ENCODE measurements around the gene RAPGEF3.
A peak's percentile ranks its signal among the peaks of the same experiment; 100 is the strongest.

RAPGEF3 gene

GRCh38 chr12:47704719-47705118 is 54.0 kb downstream of the RAPGEF3 start:
- Histone ChIP-seq H3K27me3 (replicated peaks; ENCODE audit: control insufficient read depth, insufficient read depth, low read length) (no peaks in the 10 kb centered on the region), H3K4me3 (replicated peaks; ENCODE audit: low read depth, low read length) (peak overlapping the region; percentile 93), H3K36me3 (ENCODE audit: control insufficient read depth, insufficient read depth, low read length) (peaks cover 2% of the 10 kb centered on the region)
- no peak for TF ChIP-seq CTCF (IDR thresholded peaks at IDR 0.05; ENCODE audit: insufficient read depth, low read length, poor library complexity, severe bottlenecking)
- DNase-seq (ENCODE audit: extremely low read depth, insufficient read length): no peak

GRCh38 chr12:47700263-47700662 is 58.4 kb downstream of the RAPGEF3 start:
- H3K36me3 ChIP-seq (ENCODE audit: control insufficient read depth, insufficient read depth, low read length): peaks cover 2% of the 10 kb centered on the region
- H3K27me3 ChIP-seq (replicated peaks; ENCODE audit: control insufficient read depth, insufficient read depth, low read length): no peaks in the 10 kb centered on the region
- no peak for TF ChIP-seq CTCF (IDR thresholded peaks at IDR 0.05; ENCODE audit: insufficient read depth, low read length, poor library complexity, severe bottlenecking)
- H3K4me3 ChIP-seq (replicated peaks; ENCODE audit: low read depth, low read length): no peak overlapping the region
- DNase-seq (ENCODE audit: extremely low read depth, insufficient read length): no peak

GRCh38 chr12:47698631-47699030 is 60.0 kb downstream of the RAPGEF3 start:
- Histone ChIP-seq H3K4me3 (replicated peaks; ENCODE audit: low read depth, low read length) (no peak overlapping the region), H3K27me3 (replicated peaks; ENCODE audit: control insufficient read depth, insufficient read depth, low read length) (no peaks in the 10 kb centered on the region), H3K36me3 (ENCODE audit: control insufficient read depth, insufficient read depth, low read length) (peaks cover 2% of the 10 kb centered on the region)
- TF ChIP-seq CTCF (IDR thresholded peaks at IDR 0.05; ENCODE audit: insufficient read depth, low read length, poor library complexity, severe bottlenecking): no peak
- DNase-seq (ENCODE audit: extremely low read depth, insufficient read length): no peak

GRCh38 chr12:47698055-47698454 is 60.6 kb downstream of the RAPGEF3 start:
- TF ChIP-seq CTCF (IDR thresholded peaks at IDR 0.05; ENCODE audit: insufficient read depth, low read length, poor library complexity, severe bottlenecking): no peak
- Histone ChIP-seq H3K4me3 (replicated peaks; ENCODE audit: low read depth, low read length) (no peak overlapping the region), H3K27me3 (replicated peaks; ENCODE audit: control insufficient read depth, insufficient read depth, low read length) (no peaks in the 10 kb centered on the region), H3K36me3 (ENCODE audit: control insufficient read depth, insufficient read depth, low read length) (peaks cover 2% of the 10 kb centered on the region)
- DNase-seq (ENCODE audit: extremely low read depth, insufficient read length): no peak

- H3K27me3 ChIP-seq (replicated peaks; ENCODE audit: control insufficient read depth, insufficient read depth, low read length): no peaks in the 10 kb centered on the region
- TF ChIP-seq CTCF (IDR thresholded peaks at IDR 0.05; ENCODE audit: insufficient read depth, low read length, poor library complexity, severe bottlenecking): no peak
- no peak for DNase-seq (ENCODE audit: extremely low read depth, insufficient read length)
- no peak overlapping the region for H3K4me3 ChIP-seq (replicated peaks; ENCODE audit: low read depth, low read length)
- no peaks in the 10 kb centered on the region for H3K36me3 ChIP-seq (ENCODE audit: control insufficient read depth, insufficient read depth, low read length)
These were observed 69.5 kb downstream of the RAPGEF3 start for GRCh38 chr12:47689215-47689614.

- no peaks in the 10 kb centered on the region for H3K27me3 ChIP-seq (replicated peaks; ENCODE audit: control insufficient read depth, insufficient read depth, low read length)
- DNase-seq (ENCODE audit: extremely low read depth, insufficient read length): no peak
- H3K4me3 ChIP-seq (replicated peaks; ENCODE audit: low read depth, low read length): no peak overlapping the region
- no peak for TF ChIP-seq CTCF (IDR thresholded peaks at IDR 0.05; ENCODE audit: insufficient read depth, low read length, poor library complexity, severe bottlenecking)
- H3K36me3 ChIP-seq (ENCODE audit: control insufficient read depth, insufficient read depth, low read length): no peaks in the 10 kb centered on the region; the same call in 1 of the 2 replicates
These were observed 71.0 kb downstream of the RAPGEF3 start for GRCh38 chr12:47687636-47688035.
